Keratinocyte (primary cell): Measurements from ENCODE around the gene E2F3.

ENCODE experiments used
- CTCF ChIP-seq, 3 experiments: IDR thresholded peaks in 1 of 3; conservative IDR thresholded peaks in 1 of 3; optimal IDR thresholded peaks in 1 of 3; 2 replicates in 2 of 3; 3 replicates in 1 of 3; pipeline versions ENCODE3 to v1.5.1; 2011; ENCODE audit warnings: low read length in 3 of 3, mild to moderate bottlenecking in 3 of 3, moderate library complexity in 2 of 3, control low read depth in 1 of 3, inconsistent platforms in 1 of 3; ENCODE audit not compliant: insufficient read depth in 2 of 3; ENCODE audit errors: extremely low read depth in 1 of 3
- EZH2 ChIP-seq: IDR thresholded peaks from one replicate; pipeline ENCODE4 v1.6.1; 2012; ENCODE audit warnings: inconsistent platforms, mild to moderate bottlenecking, low read length, moderate library complexity

GRCh38 chr6:20401205-20402091, at the start of gene E2F3:
- no peak for TF ChIP-seq CTCF (optimal IDR thresholded peaks at IDR 0.05 in 1 of 3, IDR thresholded peaks at IDR 0.05 in 1 of 3, conservative IDR thresholded peaks at IDR 0.05 in 1 of 3; ENCODE audit: extremely low read depth in 1 of 3, insufficient read depth in 2 of 3, low read length in 3 of 3)
- no peak for TF ChIP-seq EZH2
